OCI-LY7 (cell line): ENCODE data around the gene SNX6.

Experiments used
- CTCF ChIP-seq: fragments of 200-600 bp; sonication (generic); conservative IDR thresholded peaks from 2 replicates; pipeline ENCODE4 v1.5.1; 2014; ENCODE audit warnings: mild to moderate bottlenecking, antibody characterized with exemption, low read length, moderate library complexity, mixed read lengths
- EZH2phosphoT487 ChIP-seq: fragments of 200-600 bp; sonication (generic); IDR thresholded peaks from 2 replicates; pipeline ENCODE4 v1.6.1; 2018; ENCODE audit warnings: low read depth, borderline replicate concordance, mild to moderate bottlenecking, mixed run types, antibody characterized with exemption, low read length, moderate library complexity, mixed read lengths

GRCh38 chr14:34548472-34548981 is 81.4 kb downstream of the SNX6 start:
- no peak for TF ChIP-seq CTCF
- no peak for TF ChIP-seq EZH2phosphoT487
